Left hindlimb (tissue), 1 donor: ENCODE data around the gene ANO2.
A peak's percentile ranks its signal among the peaks of the same experiment; 100 is the strongest.

Experiments used
- DNase-seq: peaks from one replicate; pipeline ENCODE4 v3.0.0-alpha.2; 2018

Gene ANO2

GRCh38 chr12:5771756-5772155 lies 173.3 kb downstream of the ANO2 start:
- no peak for DNase-seq

DNA sequence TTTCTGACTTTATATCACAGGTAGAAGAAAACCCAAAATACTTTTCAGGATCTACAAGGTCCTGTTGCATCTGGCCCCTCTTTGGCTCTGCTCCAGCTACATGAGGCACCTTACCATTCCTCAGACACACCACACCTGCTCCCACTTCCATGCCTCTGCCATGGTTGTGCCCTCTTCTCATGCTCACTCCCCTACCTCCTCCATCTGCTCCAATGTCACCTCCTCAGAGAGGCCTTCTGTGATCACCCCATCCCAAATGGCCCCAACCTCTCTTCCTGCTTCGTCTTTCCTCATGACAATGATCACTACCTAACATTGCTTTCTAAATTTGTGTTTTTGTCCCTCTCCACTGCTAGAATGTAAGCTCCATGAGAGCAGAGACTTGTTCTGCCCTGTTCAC lies 174.3 kb downstream of the ANO2 start:
- no peak for DNase-seq

- peak; percentile 64 for DNase-seq
Measured at GRCh38 chr12:5768581-5769196, 176.4 kb downstream of the ANO2 start.

DNA sequence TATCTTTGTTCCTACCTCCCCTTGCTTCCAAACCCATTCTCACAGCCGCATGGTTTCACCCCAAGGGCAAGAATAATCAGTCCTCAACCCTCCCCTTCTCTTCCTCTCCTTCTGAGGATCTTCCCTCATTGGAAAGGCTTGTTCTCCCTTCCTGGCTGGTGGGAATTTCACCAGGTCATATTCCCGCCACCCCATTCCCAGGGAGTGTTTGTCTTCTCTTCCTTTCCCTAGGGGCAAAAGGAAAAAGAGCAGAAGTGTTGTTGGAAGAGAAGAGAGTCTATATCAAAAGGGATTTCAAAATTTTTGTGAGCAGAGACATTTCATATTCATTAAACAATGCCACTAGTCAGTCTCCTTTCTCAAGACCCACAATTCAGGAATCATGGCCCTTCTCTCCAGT lies 176.9 kb downstream of the ANO2 start:
- DNase-seq: no peak

- no peak for DNase-seq
Measured at GRCh38 chr12:5758347-5758746, 186.7 kb downstream of the ANO2 start.

DNA sequence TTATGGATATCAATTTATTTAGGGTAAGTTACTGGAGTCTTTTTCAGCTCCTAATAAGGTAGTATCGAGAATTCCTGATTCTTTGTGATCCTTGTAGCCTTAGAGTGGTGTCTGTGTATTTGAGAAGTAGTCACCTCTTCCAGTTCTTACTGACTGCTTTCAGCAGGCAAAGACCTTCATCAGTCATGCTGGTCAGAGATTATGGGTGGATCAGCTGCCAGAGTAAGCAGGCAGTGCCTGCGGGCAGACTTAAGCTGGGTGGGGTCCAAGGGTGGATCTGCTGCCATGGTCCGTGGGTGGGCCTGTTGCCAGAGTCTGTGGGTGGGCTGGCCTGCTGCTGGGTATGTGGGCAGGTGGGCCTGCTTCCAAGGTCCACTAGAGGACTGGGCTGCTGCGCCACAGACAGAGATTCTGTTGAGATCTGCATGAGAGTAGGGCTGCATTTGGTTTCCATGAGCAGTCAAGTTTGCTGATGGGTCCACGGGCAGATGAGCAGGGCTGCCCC lies 188.7 kb downstream of the ANO2 start:
- DNase-seq: peak; percentile 52

DNA sequence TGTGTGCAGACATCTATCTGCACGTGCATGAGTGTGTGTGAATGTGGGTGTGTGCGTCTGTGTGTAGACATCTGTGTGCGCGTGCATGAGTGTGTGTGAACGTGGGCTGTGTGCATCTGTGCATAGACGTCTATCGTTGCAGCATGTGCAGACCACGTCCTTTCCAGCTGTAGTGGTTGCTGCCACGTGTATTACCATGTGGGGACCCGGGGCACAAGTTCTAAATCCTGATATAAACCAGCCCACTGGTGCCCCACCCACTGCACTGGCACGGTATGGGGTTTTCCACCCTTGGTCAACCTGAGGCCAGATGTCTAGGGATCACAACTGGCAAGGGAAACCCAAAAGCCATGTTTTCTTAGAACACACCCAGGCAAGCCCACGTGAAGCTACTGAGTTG lies 197.0 kb downstream of the ANO2 start:
- no peak for DNase-seq

GRCh38 chr12:5746917-5747316 lies 198.1 kb downstream of the ANO2 start:
- DNase-seq: no peak

GRCh38 chr12:5746036-5746908 lies 198.8 kb downstream of the ANO2 start:
- DNase-seq: no peak

DNA sequence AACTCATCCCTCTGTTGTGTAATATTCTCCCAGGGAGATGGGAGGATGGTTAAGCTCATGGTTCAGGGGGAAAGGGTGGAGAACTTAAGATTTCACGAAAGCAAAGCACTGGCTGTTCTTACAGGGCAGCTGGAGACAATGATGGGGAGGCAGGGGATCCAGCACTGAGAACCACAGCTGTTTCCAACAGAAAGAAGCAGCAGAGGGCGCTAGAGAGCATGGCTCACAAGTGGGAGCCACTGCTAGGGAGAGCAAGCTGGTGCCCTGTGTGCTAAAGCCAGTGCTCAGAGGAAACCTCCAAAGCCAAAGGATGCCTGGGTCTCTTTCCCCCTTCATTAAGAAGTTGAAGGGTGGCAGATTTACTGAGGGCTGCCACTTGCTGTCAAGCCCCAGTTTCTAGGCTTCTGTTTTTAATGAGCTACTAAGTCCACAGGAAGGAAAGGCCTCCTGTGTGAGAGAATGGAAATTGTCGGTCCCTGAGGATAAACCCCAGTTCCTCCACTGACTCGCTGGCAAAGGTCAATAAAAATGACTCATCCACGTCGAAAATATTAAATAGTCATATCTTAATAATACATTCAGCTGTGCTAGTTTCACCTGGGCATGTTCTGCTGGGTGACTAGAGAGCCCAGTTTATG lies 199.7 kb downstream of the ANO2 start:
- DNase-seq: peak; percentile 79

- no peak for DNase-seq
Measured at GRCh38 chr12:5742258-5742657, 202.8 kb downstream of the ANO2 start.

DNA sequence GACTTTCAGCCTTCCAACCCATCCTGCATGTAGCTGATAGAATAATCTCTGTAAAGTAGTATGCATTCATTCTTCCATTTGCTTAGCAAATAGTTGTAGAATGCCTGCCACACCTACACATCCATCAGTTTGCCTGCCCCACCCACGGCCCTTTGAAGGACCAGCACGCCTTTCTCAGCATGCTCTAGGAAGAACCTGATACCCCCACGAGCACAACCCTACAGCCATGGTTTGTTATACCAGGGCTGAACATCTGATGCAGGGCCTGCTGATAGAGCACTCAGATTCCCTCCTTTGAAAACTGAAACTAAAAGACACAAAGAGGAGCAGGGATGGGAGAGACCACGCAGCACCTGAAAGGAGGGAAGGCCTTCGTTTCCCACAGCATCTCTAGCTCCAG lies 205.1 kb downstream of the ANO2 start:
- no peak for DNase-seq

- DNase-seq: no peak
Measured at GRCh38 chr12:5737778-5738177, 207.3 kb downstream of the ANO2 start.

DNA sequence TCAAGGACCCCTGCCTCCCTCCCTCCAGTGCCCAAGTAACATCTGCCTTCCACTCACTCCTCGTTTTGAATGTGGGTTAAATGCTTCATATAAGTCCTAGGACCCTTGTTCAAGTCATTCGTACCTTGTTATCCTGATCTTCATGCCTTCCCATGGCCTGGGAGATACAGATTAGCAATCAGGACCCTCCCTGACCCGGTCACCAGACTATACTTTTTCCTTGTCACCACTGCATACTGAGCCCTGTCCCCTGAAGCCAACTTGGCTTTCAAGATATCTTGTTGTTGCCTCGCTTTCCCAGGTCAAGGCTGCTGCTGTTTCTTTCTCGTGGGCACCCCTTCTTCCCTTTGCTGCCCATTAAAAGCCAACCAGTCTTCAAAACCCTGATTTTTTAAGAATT lies 208.5 kb downstream of the ANO2 start:
- DNase-seq: no peak

- DNase-seq: no peak
Measured at GRCh38 chr12:5736016-5736415, 209.0 kb downstream of the ANO2 start.

DNA sequence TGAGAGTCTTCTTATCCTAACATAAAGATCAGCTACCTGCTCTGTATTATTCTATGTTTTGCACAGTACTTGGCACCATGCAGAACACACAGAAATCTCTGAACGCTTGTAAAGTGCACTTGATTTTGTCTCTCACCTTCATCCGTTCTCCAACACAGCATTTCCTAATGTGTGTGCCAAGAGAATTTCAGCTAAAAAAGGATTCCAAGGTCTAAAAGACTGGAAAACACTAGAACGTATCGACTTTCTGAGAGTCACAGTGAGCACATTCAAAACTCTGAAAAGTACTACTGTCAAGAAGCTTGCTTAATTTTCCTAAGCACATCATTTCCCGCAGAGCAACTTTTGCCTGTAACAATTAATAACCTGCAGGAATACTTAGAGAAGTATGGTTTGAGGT lies 211.1 kb downstream of the ANO2 start:
- no peak for DNase-seq

- DNase-seq: no peak
Measured at GRCh38 chr12:5733136-5733755, 211.8 kb downstream of the ANO2 start.

- no peak for DNase-seq
Measured at GRCh38 chr12:5730962-5731361, 214.1 kb downstream of the ANO2 start.

DNA sequence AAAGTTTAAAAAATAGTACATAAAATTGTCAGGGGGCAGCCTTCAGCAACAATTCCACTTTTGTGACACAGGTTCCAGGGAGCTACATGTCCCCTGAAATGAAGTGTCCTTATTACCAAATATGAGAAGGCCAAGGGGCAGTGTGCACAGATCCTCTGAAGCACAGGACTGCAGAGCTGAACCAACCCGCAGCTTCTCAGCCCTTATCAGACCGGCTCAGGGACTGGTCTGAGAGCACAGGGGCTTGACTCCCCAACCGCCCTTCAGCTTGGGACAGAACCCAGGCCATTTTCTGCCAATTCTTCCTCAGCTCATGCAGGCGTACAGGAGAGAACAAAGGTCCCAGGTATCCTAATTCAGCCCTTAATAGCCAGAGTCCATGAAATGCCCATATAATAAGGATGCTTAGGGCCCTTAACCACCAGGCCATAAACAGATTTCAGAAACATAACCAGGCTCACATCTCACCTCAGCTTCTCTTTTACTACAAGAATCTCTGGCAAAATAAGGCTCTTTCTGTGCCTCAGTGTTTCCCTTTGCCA lies 221.3 kb downstream of the ANO2 start:
- no peak for DNase-seq

DNA sequence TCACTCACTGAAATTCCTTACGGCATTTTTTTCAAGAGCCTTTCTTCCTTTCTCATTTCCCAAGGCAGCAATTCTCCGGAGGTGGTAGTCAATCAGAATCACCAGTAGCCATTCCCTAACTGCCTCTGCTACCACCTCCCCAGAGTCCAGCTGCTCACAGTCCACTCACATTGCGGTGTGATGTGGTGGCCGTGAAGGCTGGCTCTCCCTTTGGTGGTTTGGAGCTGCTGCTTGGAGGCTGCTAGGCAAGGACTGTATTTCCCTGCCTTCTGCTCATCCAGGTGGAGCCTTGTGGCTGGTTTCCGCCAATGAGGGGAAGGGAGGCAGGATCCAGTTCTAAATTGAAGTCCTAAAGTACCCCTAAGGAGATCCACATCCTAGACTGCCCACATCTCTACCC lies 222.0 kb downstream of the ANO2 start:
- DNase-seq: no peak

DNA sequence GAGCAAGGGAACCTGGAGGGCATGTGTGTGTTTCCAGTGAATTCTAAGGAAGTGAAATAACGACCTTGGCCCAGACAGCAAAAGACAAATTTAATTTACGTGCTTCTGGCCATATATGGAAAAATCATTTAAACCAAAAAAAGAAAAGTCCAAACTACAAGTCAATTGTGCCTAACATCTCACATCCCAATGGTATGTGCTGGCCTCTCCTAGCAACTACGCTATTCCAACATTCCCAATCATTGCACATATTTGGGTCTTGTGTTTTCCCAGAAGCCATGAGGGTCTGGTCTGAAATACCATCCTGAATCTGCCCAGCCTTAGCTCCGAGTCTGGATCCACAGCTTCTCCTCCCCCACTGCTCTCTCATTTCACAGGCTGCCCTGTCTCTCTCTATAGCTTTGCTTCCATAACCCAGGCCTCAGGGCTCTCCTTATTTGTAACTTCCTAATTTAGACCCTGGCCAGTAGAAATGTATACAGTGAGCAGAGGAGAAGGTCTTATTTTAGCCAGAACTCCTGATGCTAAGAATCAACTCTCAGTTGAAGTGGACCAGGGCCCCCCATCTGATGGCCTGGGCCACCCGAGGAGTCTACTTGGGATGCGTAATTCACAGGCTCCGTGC lies 224.6 kb downstream of the ANO2 start:
- DNase-seq: peak; percentile 47

GRCh38 chr12:5718680-5719079 lies 226.4 kb downstream of the ANO2 start:
- DNase-seq: no peak

GRCh38 chr12:5718073-5718472 lies 227.0 kb downstream of the ANO2 start:
- no peak for DNase-seq
